H1 (cell line): ENCODE results near the gene TAF5. TPM values are rescaled to one million over a fixed set of nuclear protein-coding genes. Genes with fewer than 3 reads are reported as not detected.

ENCODE experiments used
- CTCF ChIA-PET: fragments of 300-600 bp; sonication (Branson Sonifier 250); formaldehyde crosslinking; loops from one replicate; lab custom pipeline; 2021; ENCODE audit not compliant: partially characterized antibody; lab: Charles Lee
- POLR2A ChIA-PET: fragments of 300-600 bp; sonication (Branson Sonifier 250); formaldehyde crosslinking; loops from one replicate; lab custom pipeline; 2021; ENCODE audit warnings: inconsistent platforms; ENCODE audit not compliant: partially characterized antibody; lab: Charles Lee
- DNase-seq, 2 experiments: peaks; one replicate each; pipeline versions ENCODE4 v3.0.0 to v3.0.0-alpha.2; 2010 to 2022; ENCODE audit warnings: low spot score in 2 of 2, low read depth in 1 of 2, mixed read lengths in 1 of 2
- FAIRE-seq: peaks from 2 replicates; lab custom pipeline; 2011; peaks lifted over from hg19 to GRCh38; lab: Jason Lieb, UNC
- H2AFZ ChIP-seq: 2 replicates; pipeline ENCODE4 v1.8.1; 2012; ENCODE audit warnings: low read length, inconsistent platforms
- H2AK5ac ChIP-seq: 2 replicates; pipeline ENCODE4 v1.6.1; 2013; ENCODE audit warnings: low read depth, low read length
- H2BK120ac ChIP-seq: replicated peaks from 2 replicates; pipeline ENCODE3; 2013; ENCODE audit warnings: low read depth, low read length, inconsistent platforms
- H2BK12ac ChIP-seq: 2 replicates; pipeline ENCODE4 v1.6.1; 2013; ENCODE audit warnings: low read depth, low read length
- H2BK15ac ChIP-seq: 2 replicates; pipeline ENCODE4 v1.6.1; 2013; ENCODE audit warnings: low read length
- H2BK20ac ChIP-seq: 2 replicates; pipeline ENCODE4 v1.6.1; 2013; ENCODE audit warnings: low read length
- H2BK5ac ChIP-seq: 2 replicates; pipeline ENCODE4 v1.6.1; 2013; ENCODE audit warnings: low read depth, low read length
- H3K14ac ChIP-seq: 2 replicates; pipeline ENCODE4 v1.6.1; 2013; ENCODE audit warnings: inconsistent platforms; ENCODE audit not compliant: insufficient read length
- H3K18ac ChIP-seq: 2 replicates; pipeline ENCODE4 v1.6.1; 2013; ENCODE audit warnings: low read length; ENCODE audit errors: extremely low read depth
- H3K23ac ChIP-seq: 2 replicates; pipeline ENCODE4 v1.6.1; 2013; ENCODE audit warnings: inconsistent platforms; ENCODE audit not compliant: insufficient read length
- H3K23me2 ChIP-seq: 2 replicates; pipeline ENCODE4 v1.6.1; 2013; ENCODE audit warnings: low read depth, low read length
- H3K27ac ChIP-seq: 2 replicates; pipeline ENCODE4 v1.6.1; 2011; ENCODE audit warnings: low read depth, low read length, inconsistent platforms
- H3K27me3 ChIP-seq, 4 experiments: replicated peaks in 1 of 4; 1 replicate in 1 of 4; 2 replicates in 3 of 4; pipeline versions ENCODE4 v1.6.1 to v1.8.1; 2011 to 2013; ENCODE audit warnings: low read length in 3 of 4, mild to moderate bottlenecking in 3 of 4, inconsistent platforms in 2 of 4, mixed read lengths in 2 of 4, moderate library complexity in 1 of 4; ENCODE audit not compliant: control insufficient read depth in 3 of 4, insufficient read depth in 3 of 4; ENCODE audit errors: extremely low read depth in 1 of 4
- H3K36me3 ChIP-seq, 4 experiments: 2 replicates each; pipeline versions ENCODE4 v1.6.1 to v1.8.1; 2011 to 2013; ENCODE audit warnings: mild to moderate bottlenecking in 4 of 4, low read length in 3 of 4, moderate library complexity in 2 of 4, control low read depth in 1 of 4, inconsistent platforms in 1 of 4; ENCODE audit not compliant: insufficient read depth in 4 of 4, control insufficient read depth in 2 of 4
- H3K4ac ChIP-seq: replicated peaks from 2 replicates; pipeline ENCODE3; 2013; ENCODE audit warnings: low read length, low read depth, mixed read lengths, inconsistent platforms; ENCODE audit not compliant: insufficient read length
- H3K4me1 ChIP-seq, 4 experiments: replicated peaks in 1 of 4; 1 replicate in 1 of 4; 2 replicates in 3 of 4; pipeline versions ENCODE4 v1.6.1 to v1.8.1; 2011 to 2013; ENCODE audit warnings: low read length in 3 of 4, inconsistent platforms in 2 of 4, mixed read lengths in 1 of 4; ENCODE audit not compliant: insufficient read depth in 4 of 4, control insufficient read depth in 3 of 4
- H3K4me2 ChIP-seq, 2 experiments: 2 replicates each; pipeline versions ENCODE4 v1.6.1 to v1.8.1; 2011 to 2013; ENCODE audit warnings: low read depth in 2 of 2, low read length in 2 of 2, control low read depth in 1 of 2, inconsistent platforms in 1 of 2, mild to moderate bottlenecking in 1 of 2; ENCODE audit not compliant: insufficient read depth in 1 of 2
- H3K4me3 ChIP-seq, 4 experiments: fragments of 200-600, 300-600 bp in 1 of 4; sonication (generic), shearing (Covaris generic), sonication (Bioruptor Twin) in 1 of 4; 2 replicates each; pipeline versions ENCODE4 v1.5.1 to v1.8.1; 2011 to 2016; ENCODE audit warnings: low read length in 4 of 4, low read depth in 3 of 4, control low read depth in 2 of 4, inconsistent platforms in 2 of 4, mild to moderate bottlenecking in 2 of 4, mixed read lengths in 1 of 4, moderate library complexity in 1 of 4; ENCODE audit not compliant: insufficient read depth in 2 of 4; ENCODE audit errors: extremely low read depth in 1 of 4
- H3K56ac ChIP-seq: replicated peaks from 2 replicates; pipeline ENCODE3; 2013; ENCODE audit warnings: low read depth, mild to moderate bottlenecking, mixed read lengths, low read length, inconsistent platforms; ENCODE audit not compliant: insufficient read length
- H3K79me1 ChIP-seq: 2 replicates; pipeline ENCODE4 v1.6.1; 2013; ENCODE audit warnings: low read depth, low read length, control low read depth
- H3K79me2 ChIP-seq, 2 experiments: 2 replicates each; pipeline versions ENCODE4 v1.6.1 to v1.8.1; 2012 to 2013; ENCODE audit warnings: low read length in 2 of 2, mild to moderate bottlenecking in 2 of 2, inconsistent platforms in 1 of 2; ENCODE audit not compliant: insufficient read depth in 2 of 2, control insufficient read depth in 1 of 2
- H3K9ac ChIP-seq, 4 experiments: replicated peaks in 1 of 4; 1 replicate in 1 of 4; 2 replicates in 3 of 4; pipeline versions ENCODE4 v1.6.1 to v1.8.1; 2011 to 2013; ENCODE audit warnings: low read depth in 3 of 4, low read length in 3 of 4, control low read depth in 2 of 4, mild to moderate bottlenecking in 2 of 4, moderate library complexity in 2 of 4, inconsistent platforms in 1 of 4; ENCODE audit errors: extremely low read depth in 1 of 4
- H3K9me3 ChIP-seq, 2 experiments: 2 replicates each; pipeline versions ENCODE4 v1.6.1 to v1.8.1; 2012 to 2013; ENCODE audit warnings: mild to moderate bottlenecking in 2 of 2, moderate library complexity in 2 of 2, control low read depth in 1 of 2, inconsistent platforms in 1 of 2, low read depth in 1 of 2, low read length in 1 of 2, mixed read lengths in 1 of 2; ENCODE audit not compliant: insufficient read depth in 2 of 2
- H4K20me1 ChIP-seq, 2 experiments: replicated peaks in 1 of 2; 2 replicates each; pipeline versions ENCODE3 to v1.8.1; 2011 to 2013; ENCODE audit warnings: inconsistent platforms in 2 of 2, low read length in 2 of 2, mild to moderate bottlenecking in 1 of 2; ENCODE audit not compliant: insufficient read depth in 2 of 2, control insufficient read depth in 1 of 2
- H4K5ac ChIP-seq: 2 replicates; pipeline ENCODE4 v1.6.1; 2013; ENCODE audit warnings: low read length, low read depth, mixed read lengths, inconsistent platforms; ENCODE audit not compliant: insufficient read length
- H4K8ac ChIP-seq: 2 replicates; pipeline ENCODE4 v1.8.0; 2013; ENCODE audit warnings: mild to moderate bottlenecking, moderate library complexity, low read length, inconsistent platforms; ENCODE audit not compliant: insufficient read depth; ENCODE audit errors: extremely low read depth
- H4K91ac ChIP-seq: replicated peaks from 2 replicates; pipeline ENCODE3; 2013; ENCODE audit warnings: low read length, mixed read lengths, inconsistent platforms; ENCODE audit not compliant: insufficient read length
- BACH1 ChIP-seq: IDR thresholded peaks from 2 replicates; pipeline ENCODE4 v1.6.1; 2012; ENCODE audit warnings: low read length, improper control_type of control experiment
- CBX5 ChIP-seq: fragments of 300-800, 300-1000 bp; sonication (generic); IDR thresholded peaks from 2 replicates; pipeline ENCODE4 v1.7.1; 2016; ENCODE audit warnings: antibody characterized with exemption, low read length, low read depth
- POLR2A ChIP-seq, 2 experiments: IDR thresholded peaks; 1 replicate in 1 of 2; 2 replicates in 1 of 2; pipeline ENCODE4 v1.6.1; 2011; ENCODE audit warnings: low read depth in 2 of 2, low read length in 2 of 2, mild to moderate bottlenecking in 2 of 2; ENCODE audit errors: control extremely low read depth in 1 of 2
- RFX5 ChIP-seq: IDR thresholded peaks from 2 replicates; pipeline ENCODE4 v1.6.1; 2011; ENCODE audit warnings: low read depth, low read length, improper control_type of control experiment, borderline replicate concordance
- whole genome bisulfite sequencing, 2 experiments: shearing (Covaris generic) in 1 of 2; methylation state at CpG; one replicate each; pipeline versions ENCODE4 v1.1.6 to v1.1.7; 2013 to 2015; ENCODE audit warnings: low lambda C conversion rate in 2 of 2, mixed read lengths in 2 of 2, inconsistent platforms in 1 of 2, low coverage in 1 of 2, missing lambda C conversion rate in 1 of 2; ENCODE audit not compliant: insufficient replicate concordance in 2 of 2, insufficient coverage in 1 of 2, insufficient read length in 1 of 2; ENCODE audit errors: extremely low coverage in 1 of 2, missing lambda C conversion rate in 1 of 2; 5-methylcytosine and 5-hydroxymethylcytosine counted together
- polyA plus RNA-seq, 7 experiments: library from polyadenylated mRNA; depleted of rRNA in 3 of 7; stranded (reverse) in 5 of 7; unstranded in 2 of 7; fragments of >200 nt in 5 of 7; fragments of 200-250 nt in 2 of 7; gene quantifications; 1 replicate in 5 of 7; 2 replicates in 1 of 7; 4 replicates in 1 of 7; pipeline versions ENCODE4 v1.2.1 to v1.2.3, GENCODE V29; 2011 to 2013; ENCODE audit warnings: missing spikeins in 2 of 7, mixed read lengths in 2 of 7
- total RNA-seq: library from RNA; stranded (reverse); fragmentation: NEBNext Ultra II Directional; extraction: Animal tissue kit (Norgen Biotek cat#: 25700); gene quantifications from 2 replicates; pipeline ENCODE4 v1.2.1, GENCODE V29; 2021
- TF ChIP-seq, protein P1 (sequence below): IDR thresholded peaks from 2 replicates; pipeline ENCODE4 v1.6.1; 2012; ENCODE audit warnings: inconsistent platforms
- TF ChIP-seq, protein P2 (sequence below), 3 experiments: IDR thresholded peaks; 1 replicate in 2 of 3; 2 replicates in 1 of 3; pipeline versions ENCODE4 v1.5.1 to v1.6.1; 2011; ENCODE audit warnings: low read length in 3 of 3, mild to moderate bottlenecking in 3 of 3, inconsistent platforms in 2 of 3, low read depth in 1 of 3, moderate library complexity in 1 of 3; ENCODE audit not compliant: insufficient read depth in 1 of 3; ENCODE audit errors: control extremely low read depth in 1 of 3

Gene TAF5
- total and polyA plus RNA-seq, 2 of the 8 experiments (the other 6 are each of a cell fraction or from before 2014, with no cell fraction given) = 5.8 to 15.6 TPM

DNA sequence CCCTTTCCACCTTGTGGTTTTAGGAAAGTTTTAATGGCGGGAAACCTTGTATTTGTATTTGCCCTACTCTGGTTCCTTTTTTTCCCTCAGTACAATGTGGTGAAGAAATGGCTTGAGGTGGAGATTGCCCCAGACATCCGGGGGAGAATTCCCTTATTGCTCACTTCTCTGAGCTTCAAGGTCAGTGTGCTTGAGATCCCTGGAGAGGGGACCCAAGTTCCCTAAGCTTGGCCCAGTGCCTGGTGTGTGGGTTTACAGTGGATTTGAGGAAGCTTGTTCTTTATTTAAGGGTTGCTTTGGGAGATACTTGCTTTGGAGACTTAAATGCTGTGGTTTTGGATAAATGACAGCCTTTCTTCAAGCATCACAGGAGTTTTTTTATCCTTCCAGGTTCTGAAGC is 66.1 kb downstream of the TAF5 start:
- no peak overlapping the region for H2BK15ac ChIP-seq
- WGBS, 2 experiments = 92% methylated on average over 2 of the region's 2 CpGs; no CpG with 5 or more reads in 1 of the 2 experiments
- no peak overlapping the region for H2BK12ac ChIP-seq
- no peak for DNase-seq
- H2BK20ac ChIP-seq = no peak overlapping the region
- no peaks in the 10 kb centered on the region for H3K79me2 ChIP-seq
- no peak overlapping the region for H3K18ac ChIP-seq
- peaks cover 19 to 78% (median 63%) of the 10 kb centered on the region in 4 experiments for H3K36me3 ChIP-seq
- H3K4me3 ChIP-seq = no peak overlapping the region
- H3K9ac ChIP-seq = no peak overlapping the region
- H2BK120ac ChIP-seq = no peak overlapping the region
- no peaks in the 10 kb centered on the region for H3K79me1 ChIP-seq
- H3K9me3 ChIP-seq = no peaks in the 10 kb centered on the region
- H2BK5ac ChIP-seq = no peak overlapping the region
- H4K20me1 ChIP-seq = peaks cover 0 to 2% of the 10 kb centered on the region in 2 experiments
- no peaks in the 10 kb centered on the region for H3K4me1 ChIP-seq
- no peak overlapping the region for H3K56ac ChIP-seq
- TF ChIP-seq BACH1 (no peak), POLR2A (IDR thresholded peaks at IDR 0.05; ENCODE audit: control extremely low read depth in 1 of 2, low read depth in 2 of 2, low read length in 2 of 2) (no peak), RFX5 (no peak), CBX5 (no peak)
- TF ChIP-seq, protein P1, sequence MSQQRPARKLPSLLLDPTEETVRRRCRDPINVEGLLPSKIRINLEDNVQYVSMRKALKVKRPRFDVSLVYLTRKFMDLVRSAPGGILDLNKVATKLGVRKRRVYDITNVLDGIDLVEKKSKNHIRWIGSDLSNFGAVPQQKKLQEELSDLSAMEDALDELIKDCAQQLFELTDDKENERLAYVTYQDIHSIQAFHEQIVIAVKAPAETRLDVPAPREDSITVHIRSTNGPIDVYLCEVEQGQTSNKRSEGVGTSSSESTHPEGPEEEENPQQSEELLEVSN = no peak
- TF ChIP-seq, protein P2, sequence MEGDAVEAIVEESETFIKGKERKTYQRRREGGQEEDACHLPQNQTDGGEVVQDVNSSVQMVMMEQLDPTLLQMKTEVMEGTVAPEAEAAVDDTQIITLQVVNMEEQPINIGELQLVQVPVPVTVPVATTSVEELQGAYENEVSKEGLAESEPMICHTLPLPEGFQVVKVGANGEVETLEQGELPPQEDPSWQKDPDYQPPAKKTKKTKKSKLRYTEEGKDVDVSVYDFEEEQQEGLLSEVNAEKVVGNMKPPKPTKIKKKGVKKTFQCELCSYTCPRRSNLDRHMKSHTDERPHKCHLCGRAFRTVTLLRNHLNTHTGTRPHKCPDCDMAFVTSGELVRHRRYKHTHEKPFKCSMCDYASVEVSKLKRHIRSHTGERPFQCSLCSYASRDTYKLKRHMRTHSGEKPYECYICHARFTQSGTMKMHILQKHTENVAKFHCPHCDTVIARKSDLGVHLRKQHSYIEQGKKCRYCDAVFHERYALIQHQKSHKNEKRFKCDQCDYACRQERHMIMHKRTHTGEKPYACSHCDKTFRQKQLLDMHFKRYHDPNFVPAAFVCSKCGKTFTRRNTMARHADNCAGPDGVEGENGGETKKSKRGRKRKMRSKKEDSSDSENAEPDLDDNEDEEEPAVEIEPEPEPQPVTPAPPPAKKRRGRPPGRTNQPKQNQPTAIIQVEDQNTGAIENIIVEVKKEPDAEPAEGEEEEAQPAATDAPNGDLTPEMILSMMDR (IDR thresholded peaks at IDR 0.05; ENCODE audit: control extremely low read depth in 1 of 3, insufficient read depth in 1 of 3, low read depth in 1 of 3, low read length in 3 of 3) = no peak
- no peak overlapping the region for H3K23ac ChIP-seq
- no peak overlapping the region for H4K8ac ChIP-seq
- H4K5ac ChIP-seq = no peak overlapping the region
- no peaks in the 10 kb centered on the region for H3K23me2 ChIP-seq
- H3K4me2 ChIP-seq = no peak overlapping the region
- H3K4ac ChIP-seq = no peak overlapping the region
- no peak overlapping the region for H2AK5ac ChIP-seq
- H3K27ac ChIP-seq = no peak overlapping the region
- H3K14ac ChIP-seq = no peak overlapping the region
- FAIRE-seq = no peak
- CTCF ChIA-PET = interaction anchor here (0.8 to 1.3 kb wide), 6 partner anchors 10 to 109 kb away, joined by 3 to 7 read pairs (median 4); no protein-coding TSS in a partner anchor
- POLR2A ChIA-PET = interaction anchor here (0.8 to 1.2 kb wide), 3 partner anchors 10 to 38 kb away, joined by 3 to 6 read pairs (median 5); partner anchors contain the start of gene ATP5MK
- no peak overlapping the region for H2AFZ ChIP-seq
- H3K27me3 ChIP-seq = no peaks in the 10 kb centered on the region
- no peak overlapping the region for H4K91ac ChIP-seq
